ENCODE results near the gene CD63.

GRCh38 chr12:55719371-55719770 is 9.4 kb downstream of the CD63 start:
- TF ChIP-seq POLR2AphosphoS5 (IDR thresholded peaks at IDR 0.05; ENCODE audit: low read depth, low read length) (no peak), POLR2A (IDR thresholded peaks at IDR 0.05; ENCODE audit: low read depth, low read length) (no peak)
